A549 (cell line): ENCODE results near the gene LST1. TPM values are rescaled to one million over a fixed set of nuclear protein-coding genes. Genes with fewer than 3 reads are reported as not detected.

Source experiments
- ATAC-seq, 2 experiments: fragments of 200-7000 bp in 1 of 2; fragments of >200 bp in 1 of 2; cut with Nextera tagmentation in 1 of 2; cut with Tn5 transposase in 1 of 2; 3 replicates each; pipeline versions ENCODE4 v1.8.0 to v1.9.1; 2018 to 2020; ENCODE audit warnings: mild to moderate bottlenecking in 1 of 2, moderate library complexity in 1 of 2
- CTCF ChIA-PET: fragments of 300-600 bp; sonication (Branson Sonifier 250); formaldehyde crosslinking; extraction: SDS; loops from one replicate; lab custom pipeline; 2021; ENCODE audit warnings: antibody characterized with exemption, inconsistent platforms; lab: Yijun Ruan, JAX
- POLR2A ChIA-PET: fragments of 350-600 bp; formaldehyde crosslinking; extraction: SDS; loops from one replicate; lab custom pipeline; 2021; ENCODE audit warnings: antibody characterized with exemption, inconsistent platforms; lab: Yijun Ruan, JAX
- DNase-seq, 2 experiments: peaks; one replicate each; pipeline versions ENCODE4 v3.0.0 to v3.0.0-alpha.2; 2011 to 2016; ENCODE audit warnings: low read depth in 1 of 2, low spot score in 1 of 2
- FAIRE-seq: peaks from 2 replicates; lab custom pipeline; 2011; peaks lifted over from hg19 to GRCh38; lab: Jason Lieb, UNC
- H3K27ac ChIP-seq, 2 experiments: fragments of >200 bp; sonication (Bioruptor Twin); formaldehyde crosslinking; 3 replicates each; pipeline ENCODE4 v1.5.1; 2016 to 2017
- H3K4me1 ChIP-seq: fragments of >200 bp; sonication (Bioruptor Twin); formaldehyde crosslinking; 3 replicates; pipeline ENCODE4 v1.6.1; 2016
- H3K4me2 ChIP-seq: fragments of >200 bp; sonication (Bioruptor Twin); formaldehyde crosslinking; 3 replicates; pipeline ENCODE4 v1.6.1; 2016
- H3K4me3 ChIP-seq: fragments of >200 bp; sonication (Bioruptor Twin); formaldehyde crosslinking; 3 replicates; pipeline ENCODE4 v1.5.1; 2016
- H3K9me3 ChIP-seq: fragments of >200 bp; sonication (Bioruptor Twin); formaldehyde crosslinking; 3 replicates; pipeline ENCODE4 v1.6.1; 2016
- CBX2 ChIP-seq: fragments of 200-600 bp; sonication (generic); IDR thresholded peaks from 2 replicates; pipeline ENCODE4 v1.6.1; 2016; ENCODE audit warnings: low read depth, mild to moderate bottlenecking, borderline replicate concordance
- CEBPB ChIP-seq, 2 experiments: fragments of >200 bp in 1 of 2; sonication (Bioruptor Twin) in 1 of 2; formaldehyde crosslinking in 1 of 2; IDR thresholded peaks; 2 replicates each; pipeline ENCODE4 v1.6.1; 2012 to 2016
- E2F6 ChIP-seq: IDR thresholded peaks from 2 replicates; pipeline ENCODE4 v1.6.1; 2012; ENCODE audit warnings: low read depth, borderline replicate concordance
- EHMT2 ChIP-seq: fragments of 200-600 bp; sonication (generic); IDR thresholded peaks from 2 replicates; pipeline ENCODE4 v1.6.1; 2016; ENCODE audit warnings: antibody characterized with exemption, low read depth, mild to moderate bottlenecking, moderate library complexity
- EP300 ChIP-seq, 2 experiments: fragments of >200 bp; sonication (Bioruptor Twin); formaldehyde crosslinking; IDR thresholded peaks; 2 replicates in 1 of 2; 3 replicates in 1 of 2; pipeline ENCODE4 v1.6.1; 2016 to 2017
- GATA3 ChIP-seq: IDR thresholded peaks from 2 replicates; pipeline ENCODE4 v1.6.1; 2012; ENCODE audit warnings: borderline replicate concordance
- HDAC2 ChIP-seq: fragments of 200-600 bp; sonication (generic); IDR thresholded peaks from 2 replicates; pipeline ENCODE4 v1.6.1; 2016
- HMGXB4 ChIP-seq: fragments of 250-450 bp; sonication (Bioruptor Pico); IDR thresholded peaks from 2 replicates; pipeline ENCODE4 v1.5.0; 2021; ENCODE audit warnings: mild to moderate bottlenecking, moderate library complexity, borderline replicate concordance
- JUNB ChIP-seq: fragments of >200 bp; sonication (Bioruptor Twin); formaldehyde crosslinking; IDR thresholded peaks from 2 replicates; pipeline ENCODE4 v1.6.1; 2016
- MAFK ChIP-seq: fragments of 450-650 bp; IDR thresholded peaks from 2 replicates; pipeline ENCODE4 v1.6.1; 2014; ENCODE audit not compliant: partially characterized antibody
- MAZ ChIP-seq: fragments of 150-350 bp; IDR thresholded peaks from 2 replicates; pipeline ENCODE4 v1.6.1; 2014; ENCODE audit warnings: antibody characterized with exemption, low read depth, low read length, borderline replicate concordance
- RARB ChIP-seq: fragments of 250-450 bp; sonication (Bioruptor Pico); IDR thresholded peaks from 2 replicates; pipeline ENCODE4 v1.8.0; 2021; ENCODE audit warnings: mild to moderate bottlenecking, moderate library complexity
- RCOR1 ChIP-seq: fragments of 150-350 bp; IDR thresholded peaks from 2 replicates; pipeline ENCODE4 v1.6.1; 2014; ENCODE audit warnings: antibody characterized with exemption, low read length, low read depth
- RFX5 ChIP-seq: fragments of 450-650 bp; IDR thresholded peaks from 2 replicates; pipeline ENCODE4 v1.7.1; 2014; ENCODE audit warnings: antibody characterized with exemption, mild to moderate bottlenecking, moderate library complexity
- SMC3 ChIP-seq: fragments of >200 bp; sonication (Bioruptor Twin); formaldehyde crosslinking; IDR thresholded peaks from 3 replicates; pipeline ENCODE4 v1.6.1; 2018; ENCODE audit warnings: inconsistent platforms
- TFCP2L1 ChIP-seq: fragments of 250-450 bp; sonication (Bioruptor Pico); IDR thresholded peaks from 2 replicates; pipeline ENCODE4 v1.5.0; 2021; ENCODE audit warnings: mild to moderate bottlenecking
- USF2 ChIP-seq: fragments of 450-650 bp; IDR thresholded peaks from 2 replicates; pipeline ENCODE4 v1.6.1; 2014; ENCODE audit warnings: antibody characterized with exemption
- ZSCAN20 ChIP-seq: fragments of 250-450 bp; sonication (Bioruptor Pico); IDR thresholded peaks from 2 replicates; pipeline ENCODE4 v1.8.0; 2022; ENCODE audit warnings: mild to moderate bottlenecking, moderate library complexity
- WGBS: methylation state at CpG from one replicate; pipeline ENCODE4 v1.1.6; 2017; ENCODE audit errors: missing lambda C conversion rate; 5-methylcytosine and 5-hydroxymethylcytosine counted together
- polyA plus RNA-seq, 4 experiments: library from polyadenylated mRNA; depleted of rRNA in 3 of 4; stranded (reverse); fragments of >200 nt; fragmentation: RNase III in 1 of 4; extraction: RNeasy Plus Mini Kit Qiagen cat#74134 plus additional on column Dnase treatment in 1 of 4; gene quantifications; 2 replicates in 3 of 4; 3 replicates in 1 of 4; pipeline ENCODE4 v1.2.3, GENCODE V29; 2011 to 2017
- TF ChIP-seq, protein P1 (sequence below): fragments of 150-350 bp; IDR thresholded peaks from 2 replicates; pipeline ENCODE4 v1.6.1; 2014; ENCODE audit warnings: low read depth, mild to moderate bottlenecking, low read length
- TF ChIP-seq, protein P2 (sequence below): fragments of 200-600 bp; sonication (generic); IDR thresholded peaks from 2 replicates; pipeline ENCODE4 v1.6.1; 2016; ENCODE audit warnings: antibody characterized with exemption, mild to moderate bottlenecking, moderate library complexity
- TF ChIP-seq, protein P3 (sequence below): IDR thresholded peaks from 2 replicates; pipeline ENCODE4 v1.6.1; 2012

Gene LST1
- polyA plus RNA-seq, 2 of the 4 experiments (the other 2 are of a cell fraction): 0.19 to 0.26 TPM

- no peak for FAIRE-seq
- Histone ChIP-seq H3K9me3 (no peaks in the 10 kb centered on the region), H3K4me3 (no peak overlapping the region), H3K27ac (peak overlapping the region in 1 of 2 experiments; percentile 74; a peak in 2 of 6 replicates), H3K4me2 (peak overlapping the region; percentile 45), H3K4me1 (peaks cover 27% of the 10 kb centered on the region)
- ATAC-seq: no peak; a peak in 1 of 6 replicates
- TF ChIP-seq ZSCAN20 (CRISPR knock-in tag) (no peak), JUNB (no peak), EHMT2 (no peak), E2F6 (no peak), MAZ (no peak), TFCP2L1 (CRISPR knock-in tag) (no peak), CEBPB (IDR thresholded peaks at IDR 0.05) (no peak), SMC3 (no peak)
- TF ChIP-seq, protein P1, sequence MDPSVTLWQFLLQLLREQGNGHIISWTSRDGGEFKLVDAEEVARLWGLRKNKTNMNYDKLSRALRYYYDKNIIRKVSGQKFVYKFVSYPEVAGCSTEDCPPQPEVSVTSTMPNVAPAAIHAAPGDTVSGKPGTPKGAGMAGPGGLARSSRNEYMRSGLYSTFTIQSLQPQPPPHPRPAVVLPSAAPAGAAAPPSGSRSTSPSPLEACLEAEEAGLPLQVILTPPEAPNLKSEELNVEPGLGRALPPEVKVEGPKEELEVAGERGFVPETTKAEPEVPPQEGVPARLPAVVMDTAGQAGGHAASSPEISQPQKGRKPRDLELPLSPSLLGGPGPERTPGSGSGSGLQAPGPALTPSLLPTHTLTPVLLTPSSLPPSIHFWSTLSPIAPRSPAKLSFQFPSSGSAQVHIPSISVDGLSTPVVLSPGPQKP: no peak
- TF ChIP-seq, protein P2, sequence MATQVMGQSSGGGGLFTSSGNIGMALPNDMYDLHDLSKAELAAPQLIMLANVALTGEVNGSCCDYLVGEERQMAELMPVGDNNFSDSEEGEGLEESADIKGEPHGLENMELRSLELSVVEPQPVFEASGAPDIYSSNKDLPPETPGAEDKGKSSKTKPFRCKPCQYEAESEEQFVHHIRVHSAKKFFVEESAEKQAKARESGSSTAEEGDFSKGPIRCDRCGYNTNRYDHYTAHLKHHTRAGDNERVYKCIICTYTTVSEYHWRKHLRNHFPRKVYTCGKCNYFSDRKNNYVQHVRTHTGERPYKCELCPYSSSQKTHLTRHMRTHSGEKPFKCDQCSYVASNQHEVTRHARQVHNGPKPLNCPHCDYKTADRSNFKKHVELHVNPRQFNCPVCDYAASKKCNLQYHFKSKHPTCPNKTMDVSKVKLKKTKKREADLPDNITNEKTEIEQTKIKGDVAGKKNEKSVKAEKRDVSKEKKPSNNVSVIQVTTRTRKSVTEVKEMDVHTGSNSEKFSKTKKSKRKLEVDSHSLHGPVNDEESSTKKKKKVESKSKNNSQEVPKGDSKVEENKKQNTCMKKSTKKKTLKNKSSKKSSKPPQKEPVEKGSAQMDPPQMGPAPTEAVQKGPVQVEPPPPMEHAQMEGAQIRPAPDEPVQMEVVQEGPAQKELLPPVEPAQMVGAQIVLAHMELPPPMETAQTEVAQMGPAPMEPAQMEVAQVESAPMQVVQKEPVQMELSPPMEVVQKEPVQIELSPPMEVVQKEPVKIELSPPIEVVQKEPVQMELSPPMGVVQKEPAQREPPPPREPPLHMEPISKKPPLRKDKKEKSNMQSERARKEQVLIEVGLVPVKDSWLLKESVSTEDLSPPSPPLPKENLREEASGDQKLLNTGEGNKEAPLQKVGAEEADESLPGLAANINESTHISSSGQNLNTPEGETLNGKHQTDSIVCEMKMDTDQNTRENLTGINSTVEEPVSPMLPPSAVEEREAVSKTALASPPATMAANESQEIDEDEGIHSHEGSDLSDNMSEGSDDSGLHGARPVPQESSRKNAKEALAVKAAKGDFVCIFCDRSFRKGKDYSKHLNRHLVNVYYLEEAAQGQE: no peak
- ChIA-PET CTCF (interaction anchor here (1.4 to 3.7 kb wide), 4 partner anchors 10 to 67 kb away, joined by 4 to 10 read pairs (median 4); no protein-coding TSS in a partner anchor), POLR2A (no interaction called here)
- no peak for DNase-seq
These were observed 25.4 kb upstream of the LST1 start for GRCh38 chr6:31560697-31561058.

- no peak for FAIRE-seq
- Histone ChIP-seq H3K4me2 (no peak overlapping the region), H3K4me1 (0 out of 3 replicates have a peak, but pooled peaks cover 4% of the 10 kb centered on the region)
- 78% methylated on average over 9 of the region's 9 CpGs for WGBS
- TF ChIP-seq MAFK (peak; percentile 51), CBX2 (no peak)
- TF ChIP-seq, all 56 proteins: peak for 1
- H3K4me3 ChIP-seq: no peak overlapping the region
- ATAC-seq (no peak), DNase-seq (no peak)
- POLR2A ChIA-PET: no interaction called here
- no peaks in the 10 kb centered on the region for H3K9me3 ChIP-seq
- CTCF ChIA-PET: interaction anchor here (1.1 to 4.9 kb wide), 5 partner anchors 9 to 30 kb away, joined by 3 to 30 read pairs (median 5); partner anchors contain the start of gene LST1
- no peak overlapping the region for H3K27ac ChIP-seq
These were observed 18.3 kb upstream of the LST1 start for GRCh38 chr6:31567531-31568370.

DNA sequence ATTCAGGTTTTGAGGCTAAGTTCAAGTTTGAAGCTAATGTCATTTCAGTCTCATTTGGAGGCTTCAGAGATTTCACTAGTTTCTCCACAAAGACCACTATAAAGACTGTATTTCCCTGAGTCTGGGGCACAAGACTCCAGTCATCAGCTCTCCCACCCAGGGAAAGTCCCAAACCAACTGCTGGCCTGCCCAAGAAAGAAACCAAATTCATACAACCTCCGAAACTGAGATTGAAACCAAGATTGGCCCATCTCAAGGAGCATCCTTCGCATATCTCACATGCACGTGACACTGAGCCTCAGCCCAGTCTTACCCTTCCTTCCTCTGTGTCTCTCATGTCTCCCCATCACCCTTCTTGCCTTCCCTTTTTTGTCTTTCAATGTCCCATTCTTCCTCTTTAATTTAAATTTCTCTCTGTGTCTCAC, 17.5 kb upstream of the LST1 start:
- no peak for ATAC-seq
- 80% methylated on average over 3 of the region's 3 CpGs for WGBS
- Histone ChIP-seq H3K9me3 (no peaks in the 10 kb centered on the region), H3K4me3 (no peak overlapping the region), H3K27ac (no peak overlapping the region), H3K4me1 (no peaks in the 10 kb centered on the region), H3K4me2 (no peak overlapping the region)
- CTCF ChIA-PET: interaction anchor here (1.1 to 4.9 kb wide), 4 partner anchors 10 to 18 kb away, joined by 3 to 30 read pairs (median 4); partner anchors contain the start of gene LST1
- no peak for DNase-seq
- POLR2A ChIA-PET: no interaction called here
- no peak for FAIRE-seq
- TF ChIP-seq GATA3 (no peak), HDAC2 (no peak), RARB (no peak), RFX5 (no peak), EP300 (IDR thresholded peaks at IDR 0.05) (no peak), HMGXB4 (CRISPR knock-in tag) (no peak), TFCP2L1 (CRISPR knock-in tag) (no peak), SMC3 (no peak), RCOR1 (no peak), USF2 (no peak)
- TF ChIP-seq, protein P3, sequence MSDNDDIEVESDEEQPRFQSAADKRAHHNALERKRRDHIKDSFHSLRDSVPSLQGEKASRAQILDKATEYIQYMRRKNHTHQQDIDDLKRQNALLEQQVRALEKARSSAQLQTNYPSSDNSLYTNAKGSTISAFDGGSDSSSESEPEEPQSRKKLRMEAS: no peak
